ENCODE measurements around the gene UBXN10.

The UBXN10 gene

DNA sequence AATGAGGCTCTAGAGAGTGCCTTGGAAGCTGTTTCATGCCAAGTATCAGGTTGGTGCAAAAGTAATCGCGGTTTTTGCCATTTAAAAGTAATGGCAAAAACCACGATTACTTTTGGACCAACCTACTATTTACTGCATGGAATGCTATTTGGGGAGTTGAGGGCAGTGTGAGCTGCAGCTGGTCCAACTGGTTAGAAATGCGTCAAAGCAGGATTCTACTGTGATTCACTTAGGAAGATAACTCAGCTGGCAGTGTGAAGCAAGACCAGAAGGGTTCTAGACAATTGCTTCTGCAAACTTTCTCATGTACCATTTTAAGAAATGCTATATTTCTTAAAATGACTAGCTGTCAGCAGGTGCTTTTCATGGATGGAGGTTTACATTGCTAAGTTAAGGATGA is 21.6 kb downstream of the UBXN10 start:
- DNase-seq = no peak
- H3K36me3 ChIP-seq = no peaks in the 10 kb centered on the region
- H3K4me3 ChIP-seq (ENCODE audit: low read depth, low read length) = no peak overlapping the region
- H3K27ac ChIP-seq = no peak overlapping the region
- H3K9me3 ChIP-seq (ENCODE audit: severe bottlenecking) = no peaks in the 10 kb centered on the region
- peaks cover 27% of the 10 kb centered on the region for H3K27me3 ChIP-seq (ENCODE audit: insufficient read depth, low read depth, severe bottlenecking)
- TF ChIP-seq, protein P1, sequence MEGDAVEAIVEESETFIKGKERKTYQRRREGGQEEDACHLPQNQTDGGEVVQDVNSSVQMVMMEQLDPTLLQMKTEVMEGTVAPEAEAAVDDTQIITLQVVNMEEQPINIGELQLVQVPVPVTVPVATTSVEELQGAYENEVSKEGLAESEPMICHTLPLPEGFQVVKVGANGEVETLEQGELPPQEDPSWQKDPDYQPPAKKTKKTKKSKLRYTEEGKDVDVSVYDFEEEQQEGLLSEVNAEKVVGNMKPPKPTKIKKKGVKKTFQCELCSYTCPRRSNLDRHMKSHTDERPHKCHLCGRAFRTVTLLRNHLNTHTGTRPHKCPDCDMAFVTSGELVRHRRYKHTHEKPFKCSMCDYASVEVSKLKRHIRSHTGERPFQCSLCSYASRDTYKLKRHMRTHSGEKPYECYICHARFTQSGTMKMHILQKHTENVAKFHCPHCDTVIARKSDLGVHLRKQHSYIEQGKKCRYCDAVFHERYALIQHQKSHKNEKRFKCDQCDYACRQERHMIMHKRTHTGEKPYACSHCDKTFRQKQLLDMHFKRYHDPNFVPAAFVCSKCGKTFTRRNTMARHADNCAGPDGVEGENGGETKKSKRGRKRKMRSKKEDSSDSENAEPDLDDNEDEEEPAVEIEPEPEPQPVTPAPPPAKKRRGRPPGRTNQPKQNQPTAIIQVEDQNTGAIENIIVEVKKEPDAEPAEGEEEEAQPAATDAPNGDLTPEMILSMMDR (IDR thresholded peaks at IDR 0.05; ENCODE audit: low read depth, low read length) = no peak

DNA sequence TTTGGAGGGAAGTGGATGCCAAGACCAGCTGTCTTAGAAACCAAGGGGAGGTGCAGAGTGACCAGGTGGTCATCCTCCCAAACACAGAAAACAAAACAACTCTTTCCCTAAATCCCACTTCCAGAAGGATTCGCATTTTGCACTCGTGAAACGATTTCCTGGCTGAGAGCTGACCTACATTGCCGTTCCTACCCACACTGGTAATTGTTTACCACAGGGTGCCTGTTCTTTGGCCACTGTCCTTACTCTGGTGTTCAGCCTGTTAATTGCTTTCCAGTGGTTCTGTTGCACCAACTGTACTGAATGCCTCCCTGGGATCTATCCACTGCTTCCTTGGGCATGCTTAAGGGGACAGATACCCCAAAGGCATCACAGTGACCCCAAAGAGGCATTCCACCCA is 23.6 kb downstream of the UBXN10 start:
- H3K36me3 ChIP-seq = no peaks in the 10 kb centered on the region
- H3K27me3 ChIP-seq (ENCODE audit: insufficient read depth, low read depth, severe bottlenecking) = peaks cover 35% of the 10 kb centered on the region
- TF ChIP-seq, protein P1 (IDR thresholded peaks at IDR 0.05; ENCODE audit: low read depth, low read length) = no peak
- no peak for DNase-seq
- H3K27ac ChIP-seq = no peak overlapping the region
- no peak overlapping the region for H3K4me3 ChIP-seq (ENCODE audit: low read depth, low read length)
- no peaks in the 10 kb centered on the region for H3K9me3 ChIP-seq (ENCODE audit: severe bottlenecking)

DNA sequence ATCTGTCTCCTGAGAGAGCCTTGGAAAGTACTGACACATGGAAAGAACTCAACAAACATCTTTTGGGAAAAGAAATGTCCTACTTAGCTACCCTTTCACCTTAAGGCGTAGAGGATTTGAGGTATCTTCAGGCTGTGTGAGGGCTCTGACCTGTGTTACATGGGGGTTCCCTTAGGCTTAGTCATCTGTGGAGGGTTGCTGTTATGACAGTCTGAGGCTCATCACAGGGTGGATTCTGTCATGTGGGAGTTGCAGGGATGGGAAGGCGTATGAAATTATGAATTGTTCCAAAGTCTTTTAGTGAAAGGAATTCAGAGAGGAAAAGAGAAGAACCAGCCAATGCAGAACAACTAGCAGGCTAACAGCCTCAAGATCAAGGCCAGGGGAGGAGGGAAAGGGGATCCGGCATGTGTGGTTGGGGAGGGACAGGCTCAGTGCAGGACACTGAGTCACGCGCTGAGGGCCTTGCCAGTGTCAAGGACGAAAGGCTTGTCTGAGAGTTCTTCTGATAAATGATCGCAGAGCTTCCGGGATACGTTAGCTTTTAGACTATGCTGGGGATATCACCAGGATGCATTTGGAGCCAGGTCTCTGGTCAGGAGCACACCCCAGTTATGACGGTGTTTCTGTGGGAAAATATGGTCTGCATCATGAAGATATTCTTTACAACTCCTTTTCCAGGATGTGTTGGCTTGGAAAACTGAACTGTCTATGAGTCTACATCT is 25.0 kb downstream of the UBXN10 start:
- H3K27ac ChIP-seq = no peak overlapping the region
- DNase-seq = no peak
- peaks cover 40% of the 10 kb centered on the region for H3K27me3 ChIP-seq (ENCODE audit: insufficient read depth, low read depth, severe bottlenecking)

DNA sequence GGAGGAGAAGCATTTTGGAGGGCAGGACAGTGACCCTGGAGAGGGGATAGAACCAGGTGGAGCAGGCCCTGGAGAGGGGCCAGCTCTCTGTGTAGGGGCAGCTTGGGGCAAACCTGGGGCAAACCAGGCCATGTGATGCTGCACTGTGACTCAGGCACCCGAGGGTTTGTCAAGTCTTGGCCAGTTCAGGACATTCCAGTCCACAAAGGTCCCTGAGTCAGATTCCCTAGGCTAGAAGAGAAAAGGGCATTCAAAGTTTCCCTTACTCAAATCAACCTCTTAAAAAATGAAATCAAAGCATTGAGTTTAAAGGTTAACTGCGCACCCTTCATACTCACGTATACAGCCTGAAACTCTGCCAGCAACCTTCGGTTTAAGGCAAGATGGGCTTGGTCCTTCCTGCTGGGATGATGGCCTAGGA is 25.6 kb downstream of the UBXN10 start:
- DNase-seq = no peak
- TF ChIP-seq, protein P1 (IDR thresholded peaks at IDR 0.05; ENCODE audit: low read depth, low read length) = no peak
- no peaks in the 10 kb centered on the region for H3K36me3 ChIP-seq
- no peak overlapping the region for H3K27ac ChIP-seq
- no peak overlapping the region for H3K4me3 ChIP-seq (ENCODE audit: low read depth, low read length)
- H3K27me3 ChIP-seq (ENCODE audit: insufficient read depth, low read depth, severe bottlenecking) = peaks cover 40% of the 10 kb centered on the region
- peaks cover 2% of the 10 kb centered on the region for H3K9me3 ChIP-seq (ENCODE audit: severe bottlenecking)

More for the DNA sequence above, 25.0 kb downstream of the UBXN10 start:
- H3K4me3 ChIP-seq (ENCODE audit: low read depth, low read length) = no peak overlapping the region
- H3K36me3 ChIP-seq = no peaks in the 10 kb centered on the region
- TF ChIP-seq, protein P1 (IDR thresholded peaks at IDR 0.05; ENCODE audit: low read depth, low read length) = no peak
- H3K9me3 ChIP-seq (ENCODE audit: severe bottlenecking) = no peaks in the 10 kb centered on the region

DNA sequence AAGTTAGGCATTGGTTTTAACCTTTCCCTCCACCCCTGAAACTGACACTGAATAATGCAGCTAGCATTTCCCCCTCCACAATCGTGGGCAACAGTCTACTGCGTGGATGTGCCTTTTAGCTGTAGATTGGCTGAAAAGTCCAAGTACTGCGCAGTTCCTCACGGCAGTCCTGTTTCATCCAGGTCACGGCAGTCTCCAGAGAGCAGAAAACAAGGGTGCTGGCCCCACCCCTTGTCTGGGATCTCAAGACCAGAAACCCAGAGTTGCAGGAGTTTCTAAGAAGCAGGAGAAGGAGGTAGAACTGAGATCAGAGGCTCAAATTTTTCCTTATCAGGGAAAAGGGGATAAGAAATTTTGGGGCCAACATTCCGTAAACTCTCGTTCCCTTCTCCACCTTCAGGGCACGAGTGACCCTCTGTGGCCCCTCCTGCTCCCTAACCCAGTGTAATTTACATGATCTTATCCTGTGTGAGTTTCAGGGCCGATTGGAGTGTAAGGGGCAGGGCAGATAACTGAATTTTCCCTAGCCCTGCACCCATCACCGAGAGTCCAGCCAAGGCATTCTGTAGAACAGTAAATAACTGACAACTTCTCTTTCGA is 26.3 kb downstream of the UBXN10 start:
- Histone ChIP-seq H3K27me3 (ENCODE audit: insufficient read depth, low read depth, severe bottlenecking) (peaks cover 38% of the 10 kb centered on the region), H3K9me3 (ENCODE audit: severe bottlenecking) (peaks cover 3% of the 10 kb centered on the region), H3K27ac (no peak overlapping the region), H3K36me3 (no peaks in the 10 kb centered on the region), H3K4me3 (ENCODE audit: low read depth, low read length) (no peak overlapping the region)
- TF ChIP-seq, protein P1 (IDR thresholded peaks at IDR 0.05; ENCODE audit: low read depth, low read length) = no peak
- no peak for DNase-seq
